ENCODE results near the gene CMSS1.

CMSS1 gene

GRCh38 chr3:100114413-100115030, 296.9 kb downstream of the CMSS1 start, which contains the start of gene FILIP1L:
TSS of gene FILIP1L (minus strand) at chr3:100114501.
- Histone ChIP-seq H3K36me3 (ENCODE audit: control insufficient read depth in 2 of 2, insufficient read depth in 1 of 2, low read length in 2 of 2) (no peaks in the 10 kb centered on the region), H3K4me1 (ENCODE audit: control insufficient read depth, insufficient read depth, low read length) (no peaks in the 10 kb centered on the region), H3K27ac (ENCODE audit: extremely low read depth, low read depth, low read length) (no peak within 1 kb of the TSS), H3K4me3 (ENCODE audit: low read depth, low read length) (no peak within 1 kb of the TSS), H3K9me3 (ENCODE audit: control insufficient read depth, insufficient read depth, low read depth, low read length) (no peaks in the 10 kb centered on the region)
- CTCF ChIA-PET: no interaction called here
- POLR2A ChIA-PET: no interaction called here
- no peak for TF ChIP-seq ZNF114 (tag by site-specific recombination; IDR thresholded peaks at IDR 0.05)
- no peak for TF ChIP-seq SP7 (tag by site-specific recombination; IDR thresholded peaks at IDR 0.05)
- no peak for TF ChIP-seq ZNF843 (tag by site-specific recombination; IDR thresholded peaks at IDR 0.05)
- no peak for TF ChIP-seq ZNF394 (tag by site-specific recombination; IDR thresholded peaks at IDR 0.05; ENCODE audit: borderline replicate concordance)
- no peak for TF ChIP-seq ZNF626 (tag by site-specific recombination; IDR thresholded peaks at IDR 0.05)
- TF ChIP-seq ZNF449 (tag by site-specific recombination; IDR thresholded peaks at IDR 0.05): no peak
- no peak for TF ChIP-seq ZNF561 (tag by site-specific recombination; IDR thresholded peaks at IDR 0.05; ENCODE audit: borderline replicate concordance)
- TF ChIP-seq ZNF704 (tag by site-specific recombination; IDR thresholded peaks at IDR 0.05): no peak
- TF ChIP-seq ZBTB17 (tag by site-specific recombination; IDR thresholded peaks at IDR 0.05): no peak
- TF ChIP-seq BCL11A (tag by site-specific recombination; IDR thresholded peaks at IDR 0.05; ENCODE audit: low read depth): no peak
- TF ChIP-seq ZNF549 (tag by site-specific recombination; IDR thresholded peaks at IDR 0.05): no peak

GRCh38 chr3:100117093-100117492, 299.4 kb downstream of the CMSS1 start:
- no peak overlapping the region for H3K4me3 ChIP-seq (ENCODE audit: low read depth, low read length)
- no peaks in the 10 kb centered on the region for H3K36me3 ChIP-seq (ENCODE audit: control insufficient read depth in 2 of 2, insufficient read depth in 1 of 2, low read length in 2 of 2)
- no peak overlapping the region for H3K27ac ChIP-seq (ENCODE audit: extremely low read depth, low read depth, low read length)
- ChIA-PET CTCF (no interaction called here), POLR2A (no interaction called here)
- no peaks in the 10 kb centered on the region for H3K4me1 ChIP-seq (ENCODE audit: control insufficient read depth, insufficient read depth, low read length)
- TF ChIP-seq ZSCAN4 (tag by site-specific recombination; IDR thresholded peaks at IDR 0.05) (no peak), ZNF404 (tag by site-specific recombination; IDR thresholded peaks at IDR 0.05) (no peak), ZNF114 (tag by site-specific recombination; IDR thresholded peaks at IDR 0.05) (no peak), HOXD13 (CRISPR knock-in tag; IDR thresholded peaks at IDR 0.05; ENCODE audit: borderline replicate concordance) (no peak), ZSCAN16 (tag by site-specific recombination; IDR thresholded peaks at IDR 0.05) (no peak), PATZ1 (tag by site-specific recombination; IDR thresholded peaks at IDR 0.05) (no peak), KLF10 (tag by site-specific recombination; IDR thresholded peaks at IDR 0.05) (no peak), ZNF266 (tag by site-specific recombination; IDR thresholded peaks at IDR 0.05; ENCODE audit: low read depth) (no peak), ZFP37 (tag by site-specific recombination; IDR thresholded peaks at IDR 0.05) (no peak), ZNF449 (tag by site-specific recombination; IDR thresholded peaks at IDR 0.05) (no peak), ZNF560 (tag by site-specific recombination; IDR thresholded peaks at IDR 0.05; ENCODE audit: borderline replicate concordance) (no peak)
- H3K9me3 ChIP-seq (ENCODE audit: control insufficient read depth, insufficient read depth, low read depth, low read length): no peaks in the 10 kb centered on the region
